Stimulated activated CD4-positive, alpha-beta T cell treated with anti-CD3 and anti-CD28 coated beads, Interleukin-2, amount 100 ng/mL, for 4 hours (primary cell): Measurements from ENCODE around the gene LRP2.
A peak's percentile ranks its signal among the peaks of the same experiment; 100 is the strongest.
"Not testable (repeated sequence)": the region's sequence is repeated elsewhere in the genome, so short reads cannot be mapped to it uniquely, and the experiment has no call there.

Source experiments
- DNase-seq: peaks from one replicate; pipeline ENCODE4 v3.0.0-alpha.2; 2020; ENCODE audit warnings: low read depth

The LRP2 gene

GRCh38 chr2:169173876-169174275 is 188.5 kb downstream of the LRP2 start:
- DNase-seq, result no peak

DNA sequence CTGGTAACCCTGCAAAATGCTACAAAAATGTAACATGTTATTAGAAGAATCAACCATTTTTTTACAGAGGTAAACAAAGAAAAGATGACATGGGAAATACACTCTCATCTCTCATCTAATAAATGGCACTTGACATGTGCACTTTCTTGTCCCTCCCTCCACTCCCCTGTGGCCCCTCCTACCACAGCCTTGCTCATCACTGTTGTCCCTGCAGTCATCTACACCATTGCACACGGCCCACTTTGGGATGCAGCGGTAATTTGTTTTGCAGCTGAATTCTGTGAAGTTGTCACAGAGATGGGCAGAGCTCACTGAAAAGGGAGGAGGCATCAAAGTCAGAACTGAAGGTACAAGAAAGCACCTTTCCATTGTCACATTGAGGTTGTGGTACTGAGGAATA is 189.4 kb downstream of the LRP2 start:
- DNase-seq, result no peak

- DNase-seq, result no peak
Measured at GRCh38 chr2:169172151-169172735, 190.1 kb downstream of the LRP2 start.

DNA sequence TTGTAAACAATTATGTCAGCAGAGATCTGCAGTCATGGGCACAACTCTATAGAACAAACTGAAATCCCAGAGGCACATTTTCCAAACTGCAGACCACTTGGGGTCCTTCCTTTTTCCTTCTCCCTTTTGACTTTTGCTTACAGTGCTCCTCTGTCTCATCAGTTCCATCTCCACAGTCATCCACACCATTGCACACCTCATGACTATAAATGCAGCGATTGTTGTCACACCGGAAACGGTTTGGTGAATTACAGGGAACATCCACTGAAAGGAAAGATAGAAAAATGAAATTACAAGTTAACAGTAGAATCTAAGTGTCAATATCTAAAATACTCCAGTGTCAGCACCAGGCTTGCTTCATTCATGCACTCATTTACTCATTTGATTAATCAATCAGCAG is 196.5 kb downstream of the LRP2 start:
- DNase-seq, result no peak

- DNase-seq, result no peak
Measured at GRCh38 chr2:169164311-169164710, 198.0 kb downstream of the LRP2 start.

DNA sequence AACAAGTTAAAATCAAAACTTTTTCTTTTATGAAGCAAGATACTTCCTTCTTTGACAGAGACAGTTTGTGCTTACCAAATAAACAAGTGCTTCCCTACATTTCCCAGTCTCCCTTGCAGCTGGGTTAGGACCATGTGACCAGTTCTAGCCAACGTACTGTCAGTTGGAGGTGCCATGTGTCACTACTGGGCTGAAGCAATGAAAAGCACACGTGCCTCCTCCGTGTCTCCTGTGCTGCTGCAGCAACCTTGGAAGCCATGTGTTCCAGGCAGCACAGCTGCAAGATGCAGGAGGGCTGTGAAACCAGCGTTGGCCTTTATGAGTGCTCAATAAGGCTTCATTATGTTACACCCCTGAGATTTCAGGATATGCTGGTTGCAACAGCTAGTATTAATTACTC is 199.7 kb downstream of the LRP2 start:
- DNase-seq, result no peak

- no peak for DNase-seq
Measured at GRCh38 chr2:169160926-169161481, 201.3 kb downstream of the LRP2 start.

- no peak for DNase-seq
Measured at GRCh38 chr2:169159686-169160085, 202.6 kb downstream of the LRP2 start.

- no peak for DNase-seq
Measured at GRCh38 chr2:169158874-169159273, 203.5 kb downstream of the LRP2 start.

DNA sequence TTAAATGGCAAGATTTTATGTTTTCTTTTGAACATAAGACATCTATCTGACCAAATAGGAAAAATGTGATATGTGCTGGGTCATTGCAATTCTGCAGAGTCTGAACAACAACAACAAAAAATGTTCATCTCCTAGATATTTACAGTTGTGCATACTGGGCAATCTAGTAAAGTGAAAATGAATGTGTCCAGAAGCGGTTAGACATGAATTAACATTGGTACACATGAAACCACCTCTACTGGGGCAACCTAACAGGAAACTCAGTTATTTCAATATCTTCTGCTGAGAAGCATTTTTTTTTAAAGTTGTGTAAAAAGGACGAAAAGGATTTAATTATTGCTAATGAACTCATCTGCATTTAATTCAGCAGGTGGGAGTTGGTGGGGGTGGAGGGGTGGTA is 216.1 kb downstream of the LRP2 start:
- no peak for DNase-seq

- no peak for DNase-seq
Measured at GRCh38 chr2:169143998-169144397, 218.3 kb downstream of the LRP2 start.

- peak; percentile 43 for DNase-seq
Measured at GRCh38 chr2:169141713-169142352, 220.5 kb downstream of the LRP2 start.

- DNase-seq, result no peak
Measured at GRCh38 chr2:169139993-169140767, 222.2 kb downstream of the LRP2 start.

GRCh38 chr2:169139145-169139544 is 223.2 kb downstream of the LRP2 start:
- no peak for DNase-seq

DNA sequence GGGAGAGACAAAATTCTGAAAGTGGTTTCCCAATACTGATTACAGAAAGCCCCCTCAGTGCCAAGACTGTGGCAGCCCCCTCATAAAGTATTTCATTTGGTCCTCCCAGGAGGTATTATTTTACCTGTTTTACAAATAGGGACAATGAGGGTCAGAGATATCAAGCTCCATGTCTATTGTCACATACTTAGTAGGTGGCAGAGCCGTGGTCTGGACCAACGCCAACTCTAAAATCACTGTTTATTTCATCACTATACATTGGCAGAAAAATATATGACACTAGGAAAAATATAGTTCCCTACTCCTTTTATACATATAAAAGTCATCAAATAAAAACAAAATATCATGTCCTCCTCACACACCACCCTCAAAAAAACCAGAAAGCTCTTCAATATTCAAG is 224.4 kb downstream of the LRP2 start:
- no peak for DNase-seq

DNA sequence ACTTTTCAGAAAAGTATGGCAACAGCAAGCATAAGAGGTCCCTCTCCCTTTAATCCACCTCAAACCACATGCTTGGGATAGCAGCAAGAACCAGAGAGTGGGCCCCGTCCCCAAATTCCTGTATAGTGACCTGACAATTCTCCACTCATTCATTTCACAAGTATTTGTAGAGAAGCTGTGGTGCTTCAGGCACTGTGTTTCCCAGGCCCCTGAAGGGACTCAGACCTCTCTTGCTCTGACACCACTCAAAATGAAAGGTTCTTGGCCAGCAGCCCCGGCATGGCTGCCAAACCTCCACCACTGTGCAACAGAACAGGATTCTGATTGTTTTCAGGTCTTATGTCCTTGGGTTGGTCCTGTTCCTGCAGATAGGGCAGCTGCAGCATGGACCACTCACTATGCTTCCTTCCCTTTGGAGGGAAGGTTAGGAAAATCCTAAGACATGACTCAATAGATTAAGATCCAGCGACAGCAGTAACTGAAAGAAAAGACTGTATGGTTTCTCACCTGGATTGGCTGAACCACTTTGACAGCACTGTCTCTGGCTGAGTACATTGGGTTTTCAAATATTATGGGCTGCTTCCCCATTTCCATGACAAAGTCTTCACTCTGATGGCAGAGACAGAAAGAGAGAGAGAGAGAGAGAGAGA is 225.3 kb downstream of the LRP2 start:
- no peak for DNase-seq

- not testable (repeated sequence) for DNase-seq
Measured at GRCh38 chr2:169136428-169136827, 225.9 kb downstream of the LRP2 start.

- not testable (repeated sequence) for DNase-seq
Measured at GRCh38 chr2:169134272-169134671, 228.1 kb downstream of the LRP2 start.

- no peak for DNase-seq
Measured at GRCh38 chr2:169131587-169132512, 230.5 kb downstream of the LRP2 start.

- no peak for DNase-seq
Measured at GRCh38 chr2:169129703-169130243, 232.6 kb downstream of the LRP2 start.

DNA sequence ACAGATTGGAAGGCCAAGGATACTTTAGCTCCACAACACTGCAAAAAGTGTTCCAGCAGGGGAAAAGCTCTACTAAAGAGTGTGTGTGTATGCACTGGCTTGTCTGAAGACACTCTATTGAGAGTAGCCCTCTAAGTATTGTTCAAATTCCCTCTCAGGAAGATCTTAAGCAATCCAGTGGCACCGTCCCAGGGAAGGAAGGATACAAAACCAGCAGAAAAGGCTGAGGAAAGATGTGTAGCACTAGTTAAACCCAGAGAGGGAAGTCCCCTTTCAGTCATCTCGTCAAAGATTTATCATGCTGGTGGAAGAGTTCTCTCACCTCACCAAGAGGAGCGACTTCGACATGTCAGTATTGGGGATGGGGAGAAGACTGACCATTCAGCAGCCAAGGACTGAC is 242.5 kb downstream of the LRP2 start:
- no peak for DNase-seq
